ENCODE data around the gene LRP11. TPM values are rescaled to one million over a fixed set of nuclear protein-coding genes. Genes with fewer than 3 reads are reported as not detected.

Gene LRP11
- total RNA-seq, 1 experiment from 2014 or later: 14.8 TPM

GRCh38 chr6:149888093-149888492 is 23.9 kb upstream of the LRP11 start:
- Histone ChIP-seq H3K79me1 (ENCODE audit: insufficient read depth, low read depth, low read length, poor library complexity, severe bottlenecking) (no peaks in the 10 kb centered on the region), H3K14ac (ENCODE audit: insufficient read depth, low read length) (no peak overlapping the region), H2BK12ac (ENCODE audit: insufficient read length, low read depth, low read length) (no peak overlapping the region), H4K20me1 (ENCODE audit: control insufficient read depth, insufficient read depth, insufficient read length) (no peaks in the 10 kb centered on the region), H3K27ac (ENCODE audit: insufficient read length, low read depth, low read length) (no peak overlapping the region), H3K4me1 (ENCODE audit: insufficient read depth, low read length) (no peaks in the 10 kb centered on the region), H3K23ac (ENCODE audit: insufficient read length, low read depth, low read length) (no peak overlapping the region), H3K27me3 (ENCODE audit: insufficient read depth, low read length) (no peaks in the 10 kb centered on the region), H3K18ac (ENCODE audit: insufficient read length, low read depth, low read length) (no peak overlapping the region), H4K91ac (ENCODE audit: insufficient read length, low read depth, low read length) (no peak overlapping the region), H3K56ac (ENCODE audit: insufficient read length, low read depth, low read length) (no peak overlapping the region), H3K4ac (ENCODE audit: low read depth, low read length) (no peak overlapping the region), H3T11ph (ENCODE audit: low read length) (no peak overlapping the region), H3K9ac (ENCODE audit: extremely low read depth, insufficient read length, low read length) (no peak overlapping the region), H2BK15ac (ENCODE audit: low read depth, low read length) (no peak overlapping the region), H3K4me2 (ENCODE audit: insufficient read depth, insufficient read length, low read length) (no peak overlapping the region), H4K8ac (replicated peaks; ENCODE audit: insufficient read length, low read depth, low read length) (no peak overlapping the region), H2BK5ac (ENCODE audit: insufficient read length, low read length) (no peak overlapping the region), H3K79me2 (ENCODE audit: insufficient read depth, low read length) (no peaks in the 10 kb centered on the region), H4K5ac (ENCODE audit: insufficient read length, low read depth, low read length) (no peak overlapping the region), H2BK120ac (ENCODE audit: low read depth, low read length, poor library complexity, severe bottlenecking) (no peak overlapping the region), H3K9me3 (ENCODE audit: control insufficient read depth, low read depth, low read length) (no peaks in the 10 kb centered on the region), H2AFZ (ENCODE audit: low read length) (no peak overlapping the region), H3K23me2 (ENCODE audit: insufficient read length, low read depth, low read length, poor library complexity, severe bottlenecking) (no peaks in the 10 kb centered on the region), H2BK20ac (ENCODE audit: low read depth, low read length, poor library complexity, severe bottlenecking) (no peak overlapping the region), H2AK5ac (ENCODE audit: insufficient read length, low read length) (no peak overlapping the region)
- no peaks in the 10 kb centered on the region for H3K9me3 Mint-ChIP-seq
- WGBS (ENCODE audit: extremely low coverage, insufficient read length, low lambda C conversion rate): no CpG with 5 or more reads among the region's 9 CpGs
- no peak for DNase-seq
- H3K4me1 Mint-ChIP-seq: peaks cover 2 to 6% of the 10 kb centered on the region in 2 experiments; a peak in 2 of 4 replicates
- H3K27me3 Mint-ChIP-seq (ENCODE audit: low read depth): peaks cover 59% of the 10 kb centered on the region
- no peak overlapping the region for H3K4me3 Mint-ChIP-seq
- H3K27ac Mint-ChIP-seq: no peak overlapping the region
- H3K36me3 Mint-ChIP-seq (ENCODE audit: insufficient read depth in 1 of 3, low read depth in 3 of 3): no peaks in the 10 kb centered on the region
- TF ChIP-seq CTCF (conservative IDR thresholded peaks at IDR 0.05): no peak

Measured in H9 (cell line).